GM18909 (cell line): ENCODE results near the gene SPATA46.

Experiments used
- ATAC-seq: cut with Tn5 transposase; IDR thresholded peaks from one replicate; pipeline ENCODE4 v1.9.1; 2021; ENCODE audit warnings: mild to moderate bottlenecking; ENCODE audit not compliant: unreplicated experiment, poor library complexity

The SPATA46 gene

DNA sequence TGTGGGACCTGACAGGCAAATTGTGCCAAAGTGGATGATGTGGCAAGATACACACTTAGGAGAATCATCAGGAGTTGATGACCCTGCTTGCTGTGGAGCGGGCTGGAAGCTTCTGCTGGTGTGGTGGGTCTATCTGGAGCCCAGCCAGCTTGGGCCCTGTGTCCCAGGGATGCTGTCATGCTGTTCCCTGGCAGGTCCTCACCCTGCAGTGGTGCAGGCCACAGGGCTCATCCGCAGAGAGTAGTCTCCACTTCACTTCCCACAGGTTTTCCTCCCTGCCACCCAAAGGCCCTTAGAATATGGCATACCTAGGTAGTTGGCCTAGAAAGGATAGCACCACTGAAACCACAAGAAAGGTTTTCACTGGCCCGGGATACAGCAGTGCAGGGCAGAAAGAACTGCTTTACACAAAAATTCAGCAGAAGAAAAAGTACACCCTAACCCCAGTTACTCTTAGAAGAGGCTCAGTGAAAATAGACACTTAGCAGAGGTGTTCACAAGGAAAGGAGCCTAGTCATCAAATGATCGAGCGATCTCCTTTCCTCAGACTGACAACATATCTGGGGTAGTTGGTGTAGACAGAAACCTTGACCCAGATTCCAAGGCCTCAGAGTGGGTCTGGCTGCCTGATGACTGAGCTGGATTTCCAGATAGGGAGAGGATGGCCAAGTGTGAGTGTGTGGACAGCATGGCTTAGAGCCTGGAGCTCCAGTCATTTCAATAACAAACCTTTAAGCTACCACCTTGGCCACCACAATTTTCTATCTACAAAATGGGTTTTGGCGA lies 3.6 kb upstream of the SPATA46 start:
- no peak for ATAC-seq

DNA sequence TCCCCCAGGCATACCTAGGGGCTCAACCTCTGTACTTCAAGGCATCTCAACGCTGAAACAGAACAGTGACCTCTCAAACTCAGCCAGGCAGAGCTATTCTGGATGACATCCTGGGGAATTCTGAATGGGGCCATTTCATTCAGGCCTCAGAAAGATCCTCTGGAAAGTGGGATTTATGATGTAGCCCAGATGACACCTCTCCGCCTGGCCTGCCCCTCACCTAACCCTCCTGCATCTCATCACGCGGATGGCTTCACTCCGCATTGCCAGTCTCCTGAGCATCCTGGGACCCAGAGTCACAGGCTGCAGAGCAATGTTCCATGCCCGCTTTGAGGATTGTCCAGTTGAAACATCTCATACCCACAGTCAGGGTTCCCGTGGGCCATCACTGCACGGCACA lies 1.2 kb downstream of the SPATA46 start:
- ATAC-seq: no peak

DNA sequence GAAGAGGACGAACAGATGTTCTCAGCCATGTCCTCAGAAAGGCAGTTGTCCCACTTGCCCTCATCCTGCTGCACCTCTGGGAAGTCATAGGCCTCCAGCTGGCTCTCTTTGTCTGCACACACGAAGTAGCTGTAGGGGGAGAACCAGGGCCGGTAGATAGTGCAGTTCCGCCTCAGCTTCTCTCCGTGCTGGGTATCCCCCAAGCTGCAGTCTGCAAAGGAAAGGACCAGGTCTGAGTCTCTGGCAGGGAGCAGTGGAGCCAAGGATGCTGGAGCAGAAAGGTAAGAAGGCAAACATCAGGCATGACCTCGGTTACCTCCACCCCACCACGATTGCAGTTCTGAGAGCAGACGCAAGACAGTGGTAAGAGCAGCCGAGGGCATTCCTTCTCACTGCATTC lies 2.2 kb downstream of the SPATA46 start:
- no peak for ATAC-seq

DNA sequence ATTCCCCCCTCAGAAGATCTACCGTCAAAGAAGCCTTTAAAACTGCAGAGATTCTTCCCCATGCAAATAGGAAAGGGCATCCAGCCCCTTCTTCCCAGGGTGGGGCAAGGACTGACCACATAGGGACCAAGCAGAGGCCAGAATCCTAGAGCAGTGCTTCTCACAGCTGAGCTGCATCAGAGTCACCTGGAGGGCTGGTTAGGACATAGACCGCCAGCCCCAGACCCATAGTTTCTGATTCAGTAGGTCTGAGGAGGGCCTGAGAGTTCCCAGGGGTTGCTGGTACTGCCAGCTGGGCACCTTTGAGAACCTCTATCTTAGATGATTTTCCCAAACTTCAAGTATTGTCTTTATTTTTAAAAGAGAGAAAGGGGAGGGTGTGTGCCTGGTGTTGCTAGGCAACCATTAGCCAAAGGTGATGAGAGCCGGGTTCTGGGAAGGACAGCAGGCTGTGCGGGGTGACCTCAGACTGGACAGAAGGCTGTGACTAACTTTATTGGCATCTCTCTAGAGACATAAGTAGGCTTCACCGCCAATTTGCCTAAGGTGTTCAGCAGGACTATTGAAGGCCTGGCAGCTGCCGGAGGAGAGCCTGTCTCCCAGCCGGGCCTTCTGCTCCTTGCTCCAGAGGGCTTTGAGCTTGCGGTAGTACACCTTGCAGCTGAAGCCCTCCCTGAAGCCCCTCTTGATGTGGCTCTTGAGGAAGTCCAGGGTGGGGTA lies 3.0 kb downstream of the SPATA46 start:
- ATAC-seq: no peak

DNA sequence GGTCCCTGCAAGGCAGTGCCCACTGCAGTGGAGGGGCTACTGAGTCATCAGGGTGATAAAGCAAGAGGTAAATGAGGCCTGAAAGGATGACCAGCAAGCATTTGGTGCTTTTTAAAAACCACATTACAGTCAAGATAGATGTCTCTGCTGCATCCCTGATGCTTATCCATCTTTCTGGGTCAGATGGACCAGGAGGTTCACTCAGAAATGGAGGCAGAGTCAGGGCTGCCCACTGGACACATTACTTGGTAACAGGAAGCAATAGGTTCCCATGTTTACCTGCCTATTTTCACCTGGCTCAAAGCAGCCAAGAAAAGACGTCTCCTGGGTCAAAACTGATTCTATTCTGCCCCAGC lies 3.6 kb downstream of the SPATA46 start:
- ATAC-seq: no peak

DNA sequence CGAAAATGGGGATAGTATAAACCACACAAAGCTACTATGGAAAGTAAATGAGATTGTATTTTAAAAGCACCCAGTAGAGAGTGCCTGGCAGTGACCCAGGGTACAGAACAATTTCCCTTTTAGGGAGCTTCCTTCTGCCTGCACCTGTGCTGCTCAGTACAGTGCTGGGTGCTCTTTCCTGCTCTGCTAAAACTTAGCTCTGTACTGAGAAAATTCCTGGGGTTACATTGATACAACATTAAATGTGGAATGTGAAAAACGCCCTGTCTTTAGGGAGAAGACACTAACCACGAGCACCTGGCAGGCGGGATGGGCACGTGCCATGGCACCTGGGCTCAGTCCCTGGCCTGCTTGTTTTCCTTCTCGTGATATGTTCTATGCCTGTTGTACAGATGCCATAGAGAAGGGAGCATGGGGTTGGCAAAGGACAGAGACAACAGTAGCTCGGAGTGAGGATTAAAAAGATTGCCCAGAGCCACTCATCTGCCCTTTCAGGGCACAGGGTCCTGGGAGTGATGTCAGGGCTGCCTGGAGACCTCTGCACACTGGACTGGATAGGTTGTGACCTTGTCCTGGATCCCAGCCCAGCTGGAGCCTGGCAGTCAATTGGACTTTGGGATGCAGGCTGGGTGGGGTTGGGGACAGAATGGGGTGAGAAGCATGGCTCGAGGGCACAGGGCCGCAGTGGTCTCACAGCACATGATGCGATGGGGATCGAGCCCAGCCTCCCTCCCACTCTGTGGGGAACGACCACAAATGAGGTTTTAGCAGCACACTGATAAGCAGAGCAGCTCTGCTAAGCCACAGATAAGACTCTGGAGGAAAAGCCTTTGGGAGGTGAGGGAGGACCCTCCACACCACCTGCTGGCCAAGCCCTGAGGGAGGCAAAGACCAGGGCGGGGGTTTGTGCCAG lies 4.2 kb downstream of the SPATA46 start:
- no peak for ATAC-seq

DNA sequence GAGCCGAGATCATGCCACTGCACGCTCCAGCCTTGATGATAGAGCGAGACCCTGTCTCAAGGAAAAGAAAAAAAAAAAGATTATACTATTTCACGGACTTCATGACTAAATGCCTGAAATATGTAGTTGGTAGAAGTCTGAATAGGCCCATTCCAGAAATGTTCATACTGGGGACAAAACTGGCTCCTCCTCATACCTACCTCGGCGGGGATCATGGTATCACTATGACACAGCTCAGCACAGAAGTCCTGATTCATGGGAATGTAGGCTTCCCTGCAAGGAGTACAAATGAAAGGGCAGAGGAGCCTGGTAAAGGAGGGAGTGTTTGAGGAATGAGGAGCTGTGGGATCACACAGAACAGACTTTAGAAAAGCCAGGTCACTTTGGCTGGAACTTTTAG lies 5.0 kb downstream of the SPATA46 start:
- no peak for ATAC-seq

DNA sequence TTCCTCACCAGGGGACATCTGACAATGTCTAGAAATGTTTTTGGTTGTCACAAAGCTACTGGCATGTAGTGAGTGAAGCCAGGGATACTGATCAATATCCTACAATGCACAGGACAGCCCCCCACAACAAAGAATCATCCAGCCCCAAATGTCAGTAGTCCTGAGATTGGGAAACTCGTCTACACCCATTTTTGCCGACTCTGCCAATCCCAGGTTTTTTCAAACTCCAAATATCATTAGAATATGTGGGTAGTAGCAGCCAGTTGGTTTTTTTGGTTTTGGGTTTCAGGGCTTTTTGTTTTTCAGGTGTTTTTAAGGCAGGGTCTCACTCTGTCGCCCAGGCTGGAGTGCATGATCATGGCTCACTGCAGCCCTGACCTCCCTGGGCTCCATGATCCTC lies 5.9 kb downstream of the SPATA46 start:
- ATAC-seq: no peak

DNA sequence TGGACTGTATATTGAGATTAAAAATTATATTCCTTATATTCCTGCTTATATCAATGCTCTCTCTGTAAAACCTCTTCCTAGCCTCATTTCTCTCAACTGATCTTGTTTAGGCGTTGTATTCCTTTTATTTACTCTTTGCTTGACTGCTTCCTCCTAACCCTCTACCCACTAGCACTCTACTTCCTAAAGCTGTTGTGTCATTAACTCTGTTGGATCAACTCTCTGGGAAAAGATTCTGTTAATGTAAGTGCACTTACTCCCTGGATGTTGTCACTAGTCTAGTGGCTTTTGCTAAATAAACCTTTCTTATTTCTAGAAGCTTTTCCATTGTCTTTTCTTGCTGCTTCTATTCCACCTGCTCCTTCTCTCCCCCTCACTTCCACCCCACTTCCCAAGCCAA lies 6.5 kb downstream of the SPATA46 start:
- ATAC-seq: no peak

DNA sequence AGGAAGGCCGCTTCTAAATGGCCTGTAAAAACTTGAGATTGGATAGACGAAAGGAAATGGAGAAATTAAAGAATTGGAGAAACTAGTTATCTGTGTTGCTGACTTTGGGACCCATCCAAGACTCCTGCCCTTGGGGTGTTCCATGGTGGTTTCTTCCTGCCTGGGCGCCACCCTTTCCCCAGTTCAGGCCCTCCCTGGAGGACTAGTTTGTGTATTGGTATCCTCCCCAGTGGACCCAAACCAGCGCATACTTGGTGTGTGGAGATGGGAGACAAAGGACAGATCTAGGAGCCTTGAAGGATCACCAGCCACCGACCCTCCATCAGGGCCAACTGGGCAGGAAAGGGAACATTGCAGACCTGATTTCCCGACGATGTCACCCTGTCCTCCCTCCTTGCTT lies 7.1 kb downstream of the SPATA46 start:
- ATAC-seq: no peak

DNA sequence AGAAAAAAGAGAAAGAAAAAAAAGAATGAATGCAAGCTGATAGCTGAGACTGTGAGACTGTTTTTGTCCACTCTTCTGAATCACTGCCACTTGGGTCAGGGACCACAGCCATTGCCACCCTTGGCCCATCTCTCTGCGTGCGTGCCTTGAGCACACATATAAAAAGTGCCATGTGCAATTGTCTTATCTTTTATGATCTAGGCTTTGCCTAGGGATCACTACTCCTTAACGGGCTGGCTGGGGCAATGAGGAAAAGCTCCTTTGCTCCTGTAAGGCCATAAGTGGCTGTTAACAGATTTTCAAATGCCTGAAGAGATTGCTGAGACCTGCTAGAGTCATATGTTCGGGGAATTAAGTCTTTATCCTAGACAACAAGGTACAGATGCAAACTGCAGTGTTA lies 8.2 kb downstream of the SPATA46 start:
- no peak for ATAC-seq

DNA sequence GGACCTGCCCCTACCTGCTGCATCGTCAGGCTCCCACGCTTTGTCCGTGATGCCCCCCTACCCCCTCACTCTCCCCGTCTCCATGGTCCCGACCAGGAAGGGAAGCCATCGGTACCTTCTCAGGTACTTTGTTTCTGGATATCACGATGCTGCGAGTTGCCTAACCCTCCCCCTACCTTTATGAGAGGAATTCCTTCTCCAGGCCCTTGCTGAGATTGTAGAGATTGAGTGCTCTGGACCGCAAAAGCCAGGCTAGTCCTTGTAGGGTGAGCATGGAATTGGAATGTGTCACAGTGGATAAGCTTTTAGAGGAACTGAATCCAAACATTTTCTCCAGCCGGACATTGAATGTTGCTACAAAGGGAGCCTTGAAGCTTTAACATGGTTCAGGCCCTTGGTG lies 8.9 kb downstream of the SPATA46 start:
- ATAC-seq: no peak

DNA sequence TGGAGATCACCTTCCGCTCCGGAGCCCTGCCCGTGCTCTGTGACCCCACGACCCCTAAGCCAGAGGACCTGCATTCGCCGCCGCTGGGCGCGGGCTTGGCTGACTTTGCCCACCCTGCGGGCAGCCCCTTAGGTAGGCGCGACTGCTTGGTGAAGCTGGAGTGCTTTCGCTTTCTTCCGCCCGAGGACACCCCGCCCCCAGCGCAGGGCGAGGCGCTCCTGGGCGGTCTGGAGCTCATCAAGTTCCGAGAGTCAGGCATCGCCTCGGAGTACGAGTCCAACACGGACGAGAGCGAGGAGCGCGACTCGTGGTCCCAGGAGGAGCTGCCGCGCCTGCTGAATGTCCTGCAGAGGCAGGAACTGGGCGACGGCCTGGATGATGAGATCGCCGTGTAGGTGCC lies 9.6 kb downstream of the SPATA46 start:
- no peak for ATAC-seq

DNA sequence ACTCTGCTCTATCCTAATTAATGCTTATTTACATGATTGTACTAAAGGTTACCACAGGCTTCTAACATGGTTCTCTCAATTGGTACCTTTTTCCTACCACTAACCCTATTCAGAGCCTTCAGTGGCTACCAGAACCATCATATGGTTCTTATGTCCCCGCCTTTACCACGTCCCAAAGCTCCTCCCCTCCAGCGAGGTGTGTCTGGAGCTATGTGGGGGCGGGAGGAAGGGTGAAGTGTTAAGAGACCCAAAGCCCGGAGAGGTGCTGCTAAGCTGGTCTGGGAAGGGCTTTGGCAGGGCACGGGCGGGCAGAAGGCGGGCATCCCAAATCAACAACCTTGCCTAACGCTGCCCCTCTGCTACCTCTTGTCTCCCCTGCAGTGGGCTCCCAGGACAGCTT lies 10.0 kb downstream of the SPATA46 start:
- no peak for ATAC-seq

DNA sequence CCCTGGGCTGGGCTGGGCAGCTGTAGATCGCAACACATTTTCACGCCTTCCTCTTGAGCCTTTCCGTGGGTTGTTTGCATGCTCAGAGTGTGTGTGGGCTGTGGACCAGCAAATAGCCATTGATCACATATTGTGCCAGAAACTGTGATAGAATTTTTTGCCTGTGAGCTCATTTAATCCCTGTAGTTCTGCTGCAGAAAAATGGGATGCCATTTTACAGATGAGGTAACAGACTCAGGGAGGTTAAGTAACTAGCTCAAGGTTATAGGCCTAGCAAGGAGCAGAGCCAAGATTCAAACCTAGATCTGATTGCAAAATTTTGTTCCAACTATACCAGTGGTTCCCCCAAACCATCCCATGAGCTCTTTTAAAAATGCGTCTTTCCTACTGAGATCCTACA lies 10.5 kb downstream of the SPATA46 start:
- no peak for ATAC-seq

DNA sequence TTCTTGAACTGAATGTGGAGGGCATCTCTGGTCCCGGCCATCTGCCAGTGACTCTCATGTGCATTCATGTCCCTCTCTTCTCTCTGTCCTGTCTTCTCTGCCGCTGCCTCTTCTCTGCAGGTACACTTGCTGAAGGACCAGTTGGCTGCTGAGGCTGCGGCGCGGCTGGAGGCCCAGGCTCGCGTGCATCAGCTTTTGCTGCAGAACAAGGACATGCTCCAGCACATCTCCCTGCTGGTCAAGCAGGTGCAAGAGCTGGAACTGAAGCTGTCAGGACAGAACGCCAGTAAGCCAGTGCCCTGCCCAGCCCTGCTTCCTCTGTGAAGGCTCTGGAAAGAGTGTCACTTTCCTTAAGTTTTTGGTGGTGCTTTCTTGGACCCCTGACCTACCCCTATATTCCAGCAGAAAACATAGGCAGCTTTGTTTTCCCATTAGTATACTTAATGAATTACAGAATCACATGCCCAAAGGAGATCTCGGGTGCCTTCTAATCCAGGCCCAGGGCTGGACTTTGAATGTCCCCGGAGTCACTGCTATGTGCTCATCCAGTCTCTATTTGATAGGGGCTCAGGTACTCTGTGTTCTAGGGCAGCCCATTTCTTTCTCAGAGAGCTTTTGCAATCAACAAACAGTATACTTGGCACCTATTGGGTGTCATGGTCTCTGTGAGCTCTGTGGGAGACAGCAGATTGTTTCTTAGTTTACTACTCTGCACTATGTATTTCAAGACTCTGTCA lies 11.2 kb downstream of the SPATA46 start:
- ATAC-seq: no peak

DNA sequence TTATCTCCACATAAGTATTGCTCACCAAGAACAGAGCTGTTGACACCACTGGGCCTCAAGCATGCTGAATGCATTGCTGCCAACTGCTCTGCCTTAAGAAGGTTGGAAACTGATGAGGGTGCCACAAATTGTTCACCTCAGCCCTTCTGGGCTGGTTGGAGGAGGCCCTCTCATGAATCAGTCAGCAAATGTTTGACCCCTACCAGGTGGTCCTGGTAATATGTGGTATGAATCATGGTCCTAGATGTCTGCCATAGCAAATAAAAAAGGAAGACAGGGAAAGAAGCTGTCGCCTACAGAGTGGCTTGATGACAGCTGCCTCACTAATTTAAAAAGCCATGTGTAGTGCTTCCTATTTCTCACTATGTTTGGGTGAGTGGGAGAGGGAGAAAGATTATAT lies 12.2 kb downstream of the SPATA46 start:
- ATAC-seq: no peak

DNA sequence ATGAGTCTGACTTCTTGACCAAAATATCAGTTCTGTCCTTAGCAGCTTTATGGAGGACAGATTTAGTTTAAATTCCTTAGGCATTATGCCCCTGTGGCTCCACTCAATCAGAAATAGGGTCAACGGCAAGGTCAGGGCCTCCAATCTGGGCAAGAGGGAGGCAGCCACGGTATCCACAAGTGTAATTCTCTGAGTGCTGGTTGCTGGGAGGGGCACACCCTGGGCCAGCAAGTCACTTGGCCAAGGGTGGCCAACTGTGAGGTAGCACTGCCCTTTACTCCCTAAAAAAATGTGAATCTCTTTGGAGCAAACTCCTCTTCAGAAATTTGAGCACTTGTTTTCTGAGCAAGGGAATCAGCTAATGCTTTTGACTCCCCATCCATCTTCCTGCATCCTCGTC lies 12.8 kb downstream of the SPATA46 start:
- no peak for ATAC-seq

DNA sequence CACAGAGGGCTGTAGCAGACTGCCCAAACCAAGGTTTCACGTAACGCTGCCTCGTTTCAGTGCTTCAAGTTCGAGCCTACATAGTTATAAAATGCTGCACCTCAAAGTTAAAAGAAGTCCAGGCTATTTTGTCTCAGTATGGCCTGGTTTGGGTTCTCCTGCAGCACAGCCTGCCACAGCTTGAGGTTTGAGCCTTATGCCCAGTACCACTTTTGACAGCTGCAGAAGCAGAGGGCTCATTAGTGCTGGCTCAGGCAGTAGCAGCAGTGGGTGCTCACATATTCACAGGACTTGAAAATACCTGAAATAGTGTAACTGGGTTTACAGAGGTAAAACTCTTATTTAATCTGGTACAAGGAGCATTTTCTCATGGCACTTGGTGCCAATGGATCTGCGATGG lies 15.3 kb downstream of the SPATA46 start:
- peak; percentile 55 for ATAC-seq

DNA sequence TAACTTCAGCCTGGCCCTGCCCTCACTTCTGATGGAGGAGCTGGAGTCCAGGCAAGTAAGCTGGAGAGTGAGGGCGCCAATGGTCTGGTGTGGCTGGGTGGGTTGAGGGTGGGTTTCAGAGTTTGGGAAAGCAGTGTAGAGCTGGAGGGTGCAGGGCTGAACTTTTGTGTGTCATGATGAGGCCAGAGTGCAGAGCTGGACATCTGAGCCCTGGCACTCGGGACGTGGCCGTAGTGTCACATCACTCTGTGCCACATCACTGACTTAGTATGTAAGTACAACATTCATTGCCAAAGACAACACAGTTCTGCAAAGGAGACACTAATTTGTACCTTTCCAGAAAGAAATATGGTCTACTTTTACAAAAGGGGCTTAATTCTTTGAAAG lies 15.8 kb downstream of the SPATA46 start:
- no peak for ATAC-seq
